Measurements from ENCODE around the gene GOLGA8H.
A peak's percentile ranks its signal among the peaks of the same experiment; 100 is the strongest.
"Not testable (repeated sequence)": the region's sequence is repeated elsewhere in the genome, so short reads cannot be mapped to it uniquely, and the experiment has no call there.

GOLGA8H gene

DNA sequence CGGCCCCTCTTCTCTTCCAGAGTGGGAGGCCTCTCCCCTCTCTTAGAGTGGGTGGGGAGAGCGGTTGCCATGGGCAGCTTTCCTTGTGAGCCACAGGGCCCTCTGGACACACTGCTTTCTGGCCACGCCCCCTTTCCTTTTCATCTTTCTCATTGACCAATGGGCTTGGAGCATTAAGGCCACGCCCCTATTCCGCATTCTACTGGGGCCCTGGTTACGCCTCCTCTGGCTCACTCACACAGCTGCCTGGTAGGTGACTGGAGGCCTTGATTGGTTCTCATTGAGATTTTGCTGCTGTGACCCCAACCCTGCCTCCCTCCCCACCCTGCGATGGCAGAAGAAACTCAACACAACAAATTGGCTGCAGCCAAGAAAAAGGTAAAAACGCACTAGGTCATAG lies at the start of gene GOLGA8H:
Gene GOLGA8H (plus strand): TSS at position 233 of the 400 bp plus-strand sequence. CDS start 98 bp downstream, at position 331.
- DNase-seq (ENCODE audit: low spot score), result not testable (repeated sequence)

GRCh38 chr15:30566949-30567348 lies 36.9 kb upstream of the GOLGA8H start:
- not testable (repeated sequence) for DNase-seq (ENCODE audit: low spot score)

- DNase-seq (ENCODE audit: low spot score), result not testable (repeated sequence)
Measured at GRCh38 chr15:30573012-30573491, 30.8 kb upstream of the GOLGA8H start.

- DNase-seq (ENCODE audit: low spot score), result not testable (repeated sequence)
Measured at GRCh38 chr15:30579394-30579970, 24.3 kb upstream of the GOLGA8H start.

DNA sequence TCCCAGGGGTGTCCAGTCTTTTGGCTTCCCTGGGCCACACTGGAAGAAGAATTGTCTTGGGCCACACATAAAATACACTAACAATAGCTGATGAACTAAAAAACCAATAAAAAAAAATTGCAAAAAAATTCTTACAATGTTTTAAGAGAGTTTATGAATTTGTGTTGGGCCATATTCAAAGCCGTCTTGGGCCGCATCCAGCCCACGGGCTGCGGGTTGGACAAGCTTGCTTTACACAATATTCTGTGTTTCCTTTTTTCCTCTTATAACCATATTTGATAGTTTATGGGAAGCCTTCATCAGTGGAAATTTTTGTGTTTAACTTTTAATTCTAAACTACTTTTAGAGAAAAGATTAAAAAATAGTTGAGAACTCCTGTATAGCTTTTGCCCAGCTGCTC lies 23.1 kb upstream of the GOLGA8H start:
- not testable (repeated sequence) for DNase-seq (ENCODE audit: low spot score)

DNA sequence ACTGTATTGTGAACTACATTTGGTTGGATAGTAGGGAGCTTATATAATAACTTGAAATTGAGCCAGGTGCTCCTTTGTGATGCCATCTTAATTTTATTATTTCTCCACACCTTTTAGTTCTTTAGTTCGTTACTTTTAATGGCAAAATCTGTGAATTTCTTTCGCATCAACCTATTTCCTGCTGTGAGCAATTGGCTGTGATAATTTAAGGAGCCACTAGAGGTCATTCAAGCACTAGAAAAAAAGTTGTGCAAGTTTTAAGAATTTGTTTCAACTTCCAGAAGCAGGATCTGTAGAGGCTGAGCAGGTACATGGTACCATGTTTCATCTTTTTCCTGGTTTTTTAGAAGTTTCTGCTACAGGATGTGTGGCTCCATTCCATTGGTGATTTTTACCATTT lies 4.9 kb upstream of the GOLGA8H start:
- DNase-seq (ENCODE audit: low spot score), result not testable (repeated sequence)

GRCh38 chr15:30612271-30612670 lies 8.4 kb downstream of the GOLGA8H start:
- not testable (repeated sequence) for DNase-seq (ENCODE audit: low spot score)

GRCh38 chr15:30621342-30621741 lies 17.5 kb downstream of the GOLGA8H start:
- not testable (repeated sequence) for DNase-seq (ENCODE audit: low spot score)

DNA sequence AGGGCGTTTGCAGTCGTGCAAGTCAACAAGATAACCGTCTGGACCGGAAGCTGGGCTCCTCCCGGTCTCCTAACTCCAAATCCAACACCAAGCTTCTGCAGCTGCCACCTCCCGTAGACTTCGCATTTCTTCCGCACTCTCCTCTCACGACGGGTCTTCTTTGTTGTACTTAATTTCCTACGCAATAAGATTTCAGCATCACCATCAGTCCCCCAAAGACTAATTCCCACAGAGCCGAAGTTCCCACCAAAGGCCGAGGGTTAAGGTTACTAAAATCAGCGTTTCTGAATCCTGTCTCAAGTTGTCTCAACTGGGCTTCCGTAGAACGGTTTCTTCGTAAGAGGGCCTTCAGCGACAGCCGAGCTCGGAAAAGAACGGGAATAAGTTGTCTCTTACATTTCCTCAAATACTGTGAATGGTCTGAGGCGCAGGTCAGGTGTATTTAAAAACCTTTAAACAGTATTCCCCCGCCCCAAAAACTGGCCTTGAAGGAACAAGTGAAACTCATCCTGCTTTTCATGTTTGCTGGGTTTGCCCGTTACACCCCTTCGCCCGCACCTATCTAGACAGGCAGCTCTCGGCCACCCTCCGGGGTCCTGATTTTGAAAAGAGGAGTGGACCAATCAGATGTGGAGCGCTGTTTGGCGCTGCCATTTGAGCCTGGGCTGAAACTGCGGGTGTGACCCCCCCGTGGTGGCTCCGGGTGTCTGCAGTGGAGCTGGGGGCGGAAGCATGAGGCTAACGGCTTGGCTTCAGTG lies 21.8 kb downstream of the GOLGA8H start, which contains the start of gene ARHGAP11B:
Gene ARHGAP11B (plus strand): TSS at position 693 of the 758 bp plus-strand sequence.
- peak; percentile 85 for DNase-seq (ENCODE audit: low spot score)

- not testable (repeated sequence) for DNase-seq (ENCODE audit: low spot score)
Measured at GRCh38 chr15:30626194-30626565, 22.4 kb downstream of the GOLGA8H start.

DNA sequence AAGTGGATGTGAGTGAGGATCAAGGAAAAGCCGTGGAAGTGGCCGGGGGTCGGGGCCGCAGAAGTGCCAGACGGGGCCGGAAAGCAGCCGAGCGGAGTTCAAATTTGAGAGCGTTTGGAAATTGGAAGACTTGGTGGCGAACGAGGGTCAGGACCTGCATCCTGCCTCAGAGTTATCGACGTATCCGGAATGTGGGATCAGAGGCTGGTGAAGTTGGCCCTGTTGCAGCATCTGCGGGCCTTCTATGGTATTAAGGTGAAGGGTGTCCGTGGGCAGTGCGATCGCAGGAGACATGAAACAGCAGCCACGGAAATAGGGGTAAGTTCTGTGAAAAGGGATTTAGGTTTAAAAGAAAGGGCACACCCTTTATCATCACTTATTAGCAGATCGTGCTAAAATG lies 22.8 kb downstream of the GOLGA8H start:
- DNase-seq (ENCODE audit: low spot score), result not testable (repeated sequence)

- no peak for DNase-seq (ENCODE audit: low spot score)
Measured at GRCh38 chr15:30650012-30650929, 46.4 kb downstream of the GOLGA8H start.

DNA sequence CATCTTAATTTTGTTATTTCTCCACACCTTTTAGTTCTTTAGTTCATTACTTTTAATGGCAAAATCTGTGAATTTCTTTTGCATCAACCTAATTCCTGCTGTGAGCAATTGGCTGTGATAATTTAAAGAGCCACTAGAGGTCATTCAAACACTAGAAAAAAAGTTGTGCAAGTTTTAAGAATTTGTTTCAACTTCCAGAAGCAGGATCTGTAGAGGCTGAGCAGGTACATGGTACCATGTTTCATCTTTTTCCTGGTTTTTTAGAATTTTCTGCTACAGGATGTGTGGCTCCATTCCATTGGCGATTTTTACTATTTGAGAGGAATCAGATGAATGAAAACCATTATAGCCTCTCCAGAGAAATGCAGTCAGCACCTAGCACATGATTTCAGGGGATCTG lies 57.3 kb downstream of the GOLGA8H start:
- DNase-seq (ENCODE audit: low spot score), result peak; percentile 16

All from GM03348 (cell line).